Measurements from ENCODE around the gene ZBTB40. TPM values are rescaled to one million over a fixed set of nuclear protein-coding genes. Genes with fewer than 3 reads are reported as not detected.

ZBTB40 gene
- total and polyA plus RNA-seq, 2 of the 13 experiments (the other 11 are each of a cell fraction or from before 2014, with no cell fraction given), result 8.8 to 16.5 TPM

- TF ChIP-seq ZNF704 (CRISPR knock-in tag; IDR thresholded peaks at IDR 0.05; ENCODE audit: borderline replicate concordance) (no peak), ZNF740 (CRISPR knock-in tag; IDR thresholded peaks at IDR 0.05) (no peak), FOXC1 (CRISPR knock-in tag; IDR thresholded peaks at IDR 0.05; ENCODE audit: borderline replicate concordance) (no peak), ZSCAN20 (CRISPR knock-in tag; IDR thresholded peaks at IDR 0.05; ENCODE audit: borderline replicate concordance) (no peak), MTERF4 (CRISPR knock-in tag; IDR thresholded peaks at IDR 0.05) (no peak), TEF (CRISPR knock-in tag; IDR thresholded peaks at IDR 0.05) (no peak), ATF5 (CRISPR knock-in tag; IDR thresholded peaks at IDR 0.05; ENCODE audit: low read depth) (no peak), GABPB1 (CRISPR knock-in tag; IDR thresholded peaks at IDR 0.05) (no peak), POGK (CRISPR knock-in tag; conservative IDR thresholded peaks at IDR 0.05) (no peak), MTA3 (CRISPR knock-in tag; IDR thresholded peaks at IDR 0.05) (no peak), ZSCAN5A (CRISPR knock-in tag; IDR thresholded peaks at IDR 0.05; ENCODE audit: borderline replicate concordance) (no peak), PHF8 (CRISPR knock-in tag; IDR thresholded peaks at IDR 0.05) (no peak), CAMTA2 (CRISPR knock-in tag; IDR thresholded peaks at IDR 0.05; ENCODE audit: borderline replicate concordance) (no peak), GPBP1L1 (CRISPR knock-in tag; IDR thresholded peaks at IDR 0.05) (no peak), ZNF670 (CRISPR knock-in tag; IDR thresholded peaks at IDR 0.05; ENCODE audit: borderline replicate concordance) (no peak), ZNF770 (CRISPR knock-in tag; IDR thresholded peaks at IDR 0.05) (no peak), MLLT10 (CRISPR knock-in tag; IDR thresholded peaks at IDR 0.05) (no peak)
Measured at GRCh38 chr1:22450351-22451021, 1.2 kb upstream of the ZBTB40 start (continued).

Measured in HepG2 (cell line).